Lung (tissue), 12 donors: Measurements from ENCODE around the gene GDPD2. TPM values are rescaled to one million over a fixed set of nuclear protein-coding genes. Genes with fewer than 3 reads are reported as not detected.

Experiments
- ATAC-seq: fragments of 200-7000 bp; cut with Tn5 transposase; one replicate; pipeline ENCODE4 v1.9.1; 2020; ENCODE audit warnings: moderate number of reproducible peaks; ENCODE audit not compliant: insufficient read depth, low FRiP score
- DNase-seq, 3 donors: peaks; one replicate each; pipeline ENCODE4 v3.0.0-alpha.2; 2013 to 2017
- H3K27ac ChIP-seq, 2 donors: one replicate each; pipeline ENCODE4 v1.5.1; 2013; ENCODE audit warnings: mild to moderate bottlenecking in 2 of 2, moderate library complexity in 2 of 2, control low read depth in 1 of 2, inconsistent platforms in 1 of 2, low read depth in 1 of 2, low read length in 1 of 2
- H3K27me3 ChIP-seq, 3 donors: one replicate each; pipeline ENCODE4 v1.5.1; 2013; ENCODE audit warnings: low read length in 2 of 3; ENCODE audit not compliant: control insufficient read depth in 3 of 3, insufficient read depth in 3 of 3
- H3K36me3 ChIP-seq, 4 donors: one replicate each; pipeline ENCODE4 v1.5.1; 2013; ENCODE audit warnings: low read length in 4 of 4, mild to moderate bottlenecking in 1 of 4, moderate library complexity in 1 of 4; ENCODE audit not compliant: control insufficient read depth in 4 of 4, insufficient read depth in 4 of 4
- H3K4me1 ChIP-seq, 5 donors: one replicate each; pipeline ENCODE4 v1.5.1; 2013; ENCODE audit warnings: low read length in 5 of 5, mild to moderate bottlenecking in 2 of 5, moderate library complexity in 1 of 5; ENCODE audit not compliant: control insufficient read depth in 5 of 5, insufficient read depth in 5 of 5
- H3K4me3 ChIP-seq: one replicate; pipeline ENCODE4 v1.5.1; 2013; ENCODE audit warnings: mild to moderate bottlenecking, control low read depth, moderate library complexity
- H3K9ac ChIP-seq, 2 donors: one replicate each; pipeline ENCODE4 v1.5.1; 2013; ENCODE audit warnings: low read length in 2 of 2, control low read depth in 1 of 2; ENCODE audit not compliant: insufficient read depth in 1 of 2
- H3K9me3 ChIP-seq, 4 donors: one replicate each; pipeline ENCODE4 v1.5.1; 2013; ENCODE audit warnings: low read length in 3 of 4, mild to moderate bottlenecking in 1 of 4, moderate library complexity in 1 of 4; ENCODE audit not compliant: control insufficient read depth in 4 of 4, insufficient read depth in 3 of 4
- WGBS, 2 donors: extraction: QIAGEN DNeasy Blood & Tissue Kit; methylation state at CpG; one replicate each; pipeline ENCODE4 v1.1.7; 2013; 5-methylcytosine and 5-hydroxymethylcytosine counted together
- polyA plus RNA-seq, 2 donors: library from polyadenylated mRNA; stranded (reverse); fragments of 200-250 nt; gene quantifications; one replicate each; pipeline ENCODE4 v1.2.1, GENCODE V29; 2013
- total RNA-seq, 2 donors: library from RNA; depleted of rRNA in 1 of 2; stranded (reverse); fragments of >200 nt in 1 of 2; gene quantifications; one replicate each; pipeline ENCODE4 v1.2.1, GENCODE V29; 2014 to 2021
- TF ChIP-seq, protein P1 (sequence below): IDR thresholded peaks from 2 replicates; pipeline ENCODE4 v1.5.1; 2012; ENCODE audit warnings: mild to moderate bottlenecking; ENCODE audit errors: control extremely low read depth, extremely low read depth
- donor health status: control.
- donor health status: control.
- donor health status: Bipolar disorder and iron deficiency.
- donor health status: healthy.
- donor health status: DM: yes; HTN: yes; CAD: no.

Gene GDPD2
- total and polyA plus RNA-seq, 4 donors = not detected

DNA sequence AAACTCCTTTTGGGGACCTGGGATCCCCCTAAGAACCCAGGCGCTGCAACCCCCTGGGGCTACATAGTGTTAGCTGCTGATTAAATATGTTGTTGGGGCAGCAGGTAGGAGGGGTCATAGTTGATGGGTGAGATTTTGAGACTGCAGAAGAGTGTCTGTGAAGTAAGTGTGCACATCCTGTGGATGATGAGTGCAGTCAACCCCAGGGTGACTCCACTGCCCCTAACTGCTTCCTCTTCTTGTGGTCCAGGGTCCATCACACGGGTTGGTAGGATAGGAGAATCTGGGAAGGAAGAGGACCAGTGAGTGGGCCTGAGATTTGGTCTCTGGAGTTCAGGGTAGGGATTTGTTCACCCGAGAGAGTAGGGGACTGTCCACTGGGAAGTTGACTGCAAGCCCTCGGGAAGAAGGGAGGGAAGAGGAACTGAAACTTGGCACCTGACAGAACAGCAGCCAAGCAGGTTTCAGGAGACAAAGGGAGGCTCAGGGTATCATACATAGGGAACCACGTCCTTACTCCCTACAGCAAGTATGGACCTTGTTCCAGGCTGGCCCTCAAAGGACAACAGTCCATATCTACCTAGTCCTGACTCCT lies 30.0 kb downstream of the GDPD2 start:
- TF ChIP-seq, protein P1, sequence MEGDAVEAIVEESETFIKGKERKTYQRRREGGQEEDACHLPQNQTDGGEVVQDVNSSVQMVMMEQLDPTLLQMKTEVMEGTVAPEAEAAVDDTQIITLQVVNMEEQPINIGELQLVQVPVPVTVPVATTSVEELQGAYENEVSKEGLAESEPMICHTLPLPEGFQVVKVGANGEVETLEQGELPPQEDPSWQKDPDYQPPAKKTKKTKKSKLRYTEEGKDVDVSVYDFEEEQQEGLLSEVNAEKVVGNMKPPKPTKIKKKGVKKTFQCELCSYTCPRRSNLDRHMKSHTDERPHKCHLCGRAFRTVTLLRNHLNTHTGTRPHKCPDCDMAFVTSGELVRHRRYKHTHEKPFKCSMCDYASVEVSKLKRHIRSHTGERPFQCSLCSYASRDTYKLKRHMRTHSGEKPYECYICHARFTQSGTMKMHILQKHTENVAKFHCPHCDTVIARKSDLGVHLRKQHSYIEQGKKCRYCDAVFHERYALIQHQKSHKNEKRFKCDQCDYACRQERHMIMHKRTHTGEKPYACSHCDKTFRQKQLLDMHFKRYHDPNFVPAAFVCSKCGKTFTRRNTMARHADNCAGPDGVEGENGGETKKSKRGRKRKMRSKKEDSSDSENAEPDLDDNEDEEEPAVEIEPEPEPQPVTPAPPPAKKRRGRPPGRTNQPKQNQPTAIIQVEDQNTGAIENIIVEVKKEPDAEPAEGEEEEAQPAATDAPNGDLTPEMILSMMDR = no peak
- Histone ChIP-seq H3K4me1 (peaks cover 0 to 7% (median 0%) of the 10 kb centered on the region in 5 donors), H3K27me3 (no peaks in the 10 kb centered on the region), H3K36me3 (no peaks in the 10 kb centered on the region), H3K27ac (no peak overlapping the region), H3K9me3 (no peaks in the 10 kb centered on the region), H3K9ac (peak overlapping the region in 1 of 2 donors; percentile 14), H3K4me3 (no peak overlapping the region)
- 51 to 59% methylated on average over 5 of the region's 5 CpGs for WGBS, 2 donors
- ATAC-seq (no peak), DNase-seq (no peak)

DNA sequence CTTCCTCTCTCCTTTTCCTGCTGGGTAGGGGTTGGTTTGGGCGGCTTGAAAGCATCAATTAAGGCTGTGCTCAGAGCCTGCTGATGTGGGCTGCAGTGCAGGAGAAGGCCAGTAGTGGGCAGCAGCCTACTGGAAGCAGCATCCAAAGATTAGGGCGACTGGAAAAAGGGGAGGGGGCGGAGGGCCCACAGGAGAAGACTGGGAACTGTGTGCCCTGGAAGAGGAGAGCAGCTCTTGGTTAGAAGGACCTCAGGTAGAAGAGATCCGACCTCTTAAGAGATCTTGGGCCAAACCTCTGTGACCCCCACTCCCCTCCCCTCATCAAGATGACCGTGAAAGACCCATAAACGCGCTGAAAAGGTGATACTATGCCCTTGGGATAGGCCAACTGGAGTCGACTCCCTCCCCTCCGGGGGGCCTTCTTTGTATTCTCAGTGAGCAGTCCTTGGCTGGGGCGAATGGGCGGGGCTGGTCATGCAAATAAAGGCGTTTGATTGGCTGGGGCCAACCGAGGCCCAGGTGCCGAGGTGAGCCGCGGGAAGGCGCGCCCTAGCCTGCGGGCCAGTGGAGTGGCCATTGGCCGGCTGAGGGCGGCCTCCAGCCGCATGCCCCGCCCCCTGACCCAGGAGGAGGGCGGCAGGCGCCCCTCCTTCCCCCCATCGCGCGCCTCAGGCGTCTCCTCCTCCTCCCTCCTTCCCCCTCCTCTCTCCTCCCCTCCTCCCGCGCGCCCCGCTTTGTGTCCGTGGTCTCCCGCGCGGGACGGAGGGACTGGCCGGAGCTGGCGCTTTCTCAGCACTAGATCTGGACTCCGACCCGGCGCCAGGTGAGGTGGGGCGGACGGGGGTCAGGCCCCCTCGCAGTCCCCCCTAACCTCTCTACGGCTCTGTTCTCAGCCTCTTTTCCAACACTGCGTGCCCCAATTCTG lies 31.6 kb downstream of the GDPD2 start:
- H3K9ac ChIP-seq = peak overlapping the region in 1 of 2 donors; percentile 63
- peak; percentile 87 for ATAC-seq
- no peaks in the 10 kb centered on the region for H3K27me3 ChIP-seq
- peaks cover 0 to 7% (median 0%) of the 10 kb centered on the region in 5 donors for H3K4me1 ChIP-seq
- peak; percentile 88 to 89 (median 88) for DNase-seq
- no peaks in the 10 kb centered on the region for H3K36me3 ChIP-seq
- peak overlapping the region; percentile 71 to 92 for H3K27ac ChIP-seq
- 13 to 34% methylated on average over 23 to 48 of the region's 48 CpGs for WGBS, 2 donors
- H3K9me3 ChIP-seq = no peaks in the 10 kb centered on the region
- peak overlapping the region; percentile 33 for H3K4me3 ChIP-seq
- TF ChIP-seq, protein P1 = peak; percentile 51

- peak overlapping the region in 1 of 2 donors; percentile 63 for H3K9ac ChIP-seq
- H3K27ac ChIP-seq = peak overlapping the region; percentile 71 to 92
- H3K4me1 ChIP-seq = peaks cover 0 to 7% (median 0%) of the 10 kb centered on the region in 5 donors
- ATAC-seq (no peak), DNase-seq (peak in 2 of 3 donors; percentile 14 to 16)
- TF ChIP-seq, protein P1 = no peak
- no peaks in the 10 kb centered on the region for H3K36me3 ChIP-seq
- H3K4me3 ChIP-seq = peak overlapping the region; percentile 33
- H3K27me3 ChIP-seq = no peaks in the 10 kb centered on the region
- 24 to 37% methylated on average over 16 to 32 of the region's 32 CpGs for WGBS, 2 donors
- H3K9me3 ChIP-seq = no peaks in the 10 kb centered on the region
Measured at GRCh38 chrX:70455366-70456202, 32.5 kb downstream of the GDPD2 start.
